IMR-90 (cell line): ENCODE measurements around the gene CERKL. TPM values are rescaled to one million over a fixed set of nuclear protein-coding genes. Genes with fewer than 3 reads are reported as not detected.

Experiments
- ATAC-seq: fragments of 200-7000 bp; cut with Tn5 transposase; 2 replicates; pipeline ENCODE4 v1.9.1; 2020; ENCODE audit warnings: low read depth, mild to moderate bottlenecking, moderate library complexity
- BruUV-seq: library from RNA; stranded (reverse); fragments of 400-500 nt; replicated peaks from 2 replicates; lab custom pipeline; 2021; lab: Mats Ljungman, UMichigan
- CTCF ChIA-PET: fragments of 300-600 bp; formaldehyde crosslinking; extraction: SDS; loops from one replicate; lab custom pipeline; 2021; ENCODE audit warnings: antibody characterized with exemption; lab: Yijun Ruan, JAX
- POLR2A ChIA-PET: fragments of 300-600 bp; sonication (Branson Sonifier 250); formaldehyde crosslinking; loops from one replicate; lab custom pipeline; 2022; ENCODE audit warnings: antibody characterized with exemption; ENCODE audit not compliant: unreplicated experiment; lab: Charles Lee
- DNase-seq: peaks from one replicate; pipeline ENCODE4 v3.0.0; 2013
- H2AFZ ChIP-seq: replicated peaks from 2 replicates; pipeline ENCODE3; 2013; ENCODE audit warnings: low read length, mild to moderate bottlenecking; ENCODE audit not compliant: poor library complexity
- H2AK5ac ChIP-seq: 2 replicates; pipeline ENCODE4 v1.6.1; 2013; ENCODE audit warnings: low read depth, low read length, inconsistent platforms
- H2AK9ac ChIP-seq: replicated peaks from 2 replicates; pipeline ENCODE3; 2013; ENCODE audit warnings: mild to moderate bottlenecking, low read depth, low read length, moderate library complexity; ENCODE audit not compliant: poor library complexity
- H2BK120ac ChIP-seq: 2 replicates; pipeline ENCODE4 v1.6.1; 2013; ENCODE audit warnings: low read depth, low read length, inconsistent platforms
- H2BK15ac ChIP-seq: 3 replicates; pipeline ENCODE4 v1.6.1; 2013; ENCODE audit warnings: low read depth, low read length, inconsistent platforms
- H2BK20ac ChIP-seq: 2 replicates; pipeline ENCODE4 v1.6.1; 2013; ENCODE audit warnings: low read depth, mild to moderate bottlenecking, inconsistent platforms, low read length, moderate library complexity
- H2BK5ac ChIP-seq: 2 replicates; pipeline ENCODE4 v1.6.1; 2013; ENCODE audit warnings: mild to moderate bottlenecking, low read depth, low read length, inconsistent platforms; ENCODE audit not compliant: poor library complexity, severe bottlenecking
- H3K14ac ChIP-seq: replicated peaks from 2 replicates; pipeline ENCODE4 v1.6.1; 2013; ENCODE audit warnings: low read depth, low read length, inconsistent platforms
- H3K18ac ChIP-seq: 2 replicates; pipeline ENCODE4 v1.6.1; 2013; ENCODE audit warnings: low read depth, low read length, control low read depth
- H3K23ac ChIP-seq: 2 replicates; pipeline ENCODE4 v1.6.1; 2013; ENCODE audit warnings: low read depth, low read length, inconsistent platforms
- H3K27ac ChIP-seq: 2 replicates; pipeline ENCODE4 v1.5.1; 2013; ENCODE audit warnings: mild to moderate bottlenecking, control low read depth, low read length; ENCODE audit not compliant: insufficient read depth
- H3K27me3 ChIP-seq: 2 replicates; pipeline ENCODE4 v1.6.1; 2013; ENCODE audit warnings: low read length; ENCODE audit not compliant: control insufficient read depth, insufficient read depth
- H3K36me3 ChIP-seq: 2 replicates; pipeline ENCODE4 v1.6.1; 2013; ENCODE audit warnings: low read length, mixed read lengths; ENCODE audit not compliant: control insufficient read depth, insufficient read depth
- H3K4ac ChIP-seq: 2 replicates; pipeline ENCODE4 v1.6.1; 2013; ENCODE audit warnings: low read depth, low read length, inconsistent platforms
- H3K4me1 ChIP-seq: 2 replicates; pipeline ENCODE4 v1.6.1; 2013; ENCODE audit warnings: low read length, mixed read lengths; ENCODE audit not compliant: control insufficient read depth, insufficient read depth
- H3K4me2 ChIP-seq: 2 replicates; pipeline ENCODE4 v1.6.1; 2013; ENCODE audit warnings: low read depth, mild to moderate bottlenecking, control low read depth, low read length, moderate library complexity
- H3K4me3 ChIP-seq: 2 replicates; pipeline ENCODE4 v1.5.1; 2013; ENCODE audit warnings: low read depth, mild to moderate bottlenecking, control low read depth, low read length, moderate library complexity; ENCODE audit not compliant: insufficient read depth
- H3K56ac ChIP-seq: 2 replicates; pipeline ENCODE4 v1.6.1; 2013; ENCODE audit warnings: low read length, inconsistent platforms; ENCODE audit not compliant: insufficient read depth; ENCODE audit errors: extremely low read depth
- H3K79me1 ChIP-seq, 2 experiments: 2 replicates each; pipeline ENCODE4 v1.6.1; 2013; ENCODE audit warnings: low read length in 2 of 2, inconsistent platforms in 1 of 2, low read depth in 1 of 2
- H3K9ac ChIP-seq: 2 replicates; pipeline ENCODE4 v1.6.1; 2013; ENCODE audit warnings: low read depth, low read length, control low read depth
- H3K9me1 ChIP-seq: 2 replicates; pipeline ENCODE4 v1.6.1; 2013; ENCODE audit warnings: low read length, inconsistent platforms; ENCODE audit not compliant: insufficient read depth
- H3K9me3 ChIP-seq: 2 replicates; pipeline ENCODE4 v1.6.1; 2013; ENCODE audit warnings: low read length; ENCODE audit not compliant: control insufficient read depth, insufficient read depth
- H4K20me1 ChIP-seq: 2 replicates; pipeline ENCODE4 v1.6.1; 2013; ENCODE audit warnings: low read length, inconsistent platforms; ENCODE audit not compliant: insufficient read depth
- H4K5ac ChIP-seq: 2 replicates; pipeline ENCODE4 v1.6.1; 2013; ENCODE audit warnings: mild to moderate bottlenecking, low read depth, low read length, control low read depth
- H4K8ac ChIP-seq, 2 experiments: 2 replicates each; pipeline ENCODE4 v1.6.1; 2013; ENCODE audit warnings: low read depth in 2 of 2, low read length in 2 of 2, control low read depth in 1 of 2, inconsistent platforms in 1 of 2
- H4K91ac ChIP-seq: 2 replicates; pipeline ENCODE4 v1.6.1; 2013; ENCODE audit warnings: low read depth, low read length, inconsistent platforms; ENCODE audit not compliant: insufficient read depth
- CEBPB ChIP-seq: IDR thresholded peaks from 2 replicates; pipeline ENCODE4 v1.6.1; 2012; ENCODE audit warnings: low read depth, low read length, improper control_type of control experiment
- CHD1 ChIP-seq: IDR thresholded peaks from 2 replicates; pipeline ENCODE4 v1.6.1; 2012; ENCODE audit warnings: low read depth, low read length, improper control_type of control experiment
- FOS ChIP-seq: fragments of 150-350 bp; IDR thresholded peaks from 2 replicates; pipeline ENCODE4 v1.6.1; 2016; ENCODE audit warnings: low read depth, low read length
- MAZ ChIP-seq: IDR thresholded peaks from 2 replicates; pipeline ENCODE4 v1.6.1; 2012; ENCODE audit warnings: low read depth, mild to moderate bottlenecking, low read length, improper control_type of control experiment, moderate library complexity, borderline replicate concordance
- MXI1 ChIP-seq: IDR thresholded peaks from 2 replicates; pipeline ENCODE4 v1.6.1; 2012; ENCODE audit warnings: low read depth, mild to moderate bottlenecking, low read length, moderate library complexity, borderline replicate concordance
- NFE2L2 ChIP-seq: fragments of 150-350 bp; IDR thresholded peaks from 2 replicates; pipeline ENCODE4 v1.6.1; 2016; ENCODE audit warnings: low read depth, mild to moderate bottlenecking, low read length
- POLR2A ChIP-seq: IDR thresholded peaks from 2 replicates; pipeline ENCODE4 v1.6.1; 2012; ENCODE audit warnings: mild to moderate bottlenecking, low read depth, low read length
- RAD21 ChIP-seq: IDR thresholded peaks from 2 replicates; pipeline ENCODE4 v1.6.1; 2012; ENCODE audit warnings: low read length, improper control_type of control experiment
- RCOR1 ChIP-seq: IDR thresholded peaks from 2 replicates; pipeline ENCODE4 v1.6.1; 2012; ENCODE audit warnings: mild to moderate bottlenecking, low read length, improper control_type of control experiment; ENCODE audit not compliant: insufficient replicate concordance
- RFX5 ChIP-seq: IDR thresholded peaks from 2 replicates; pipeline ENCODE4 v1.8.0; 2012; ENCODE audit warnings: low read depth, mild to moderate bottlenecking, low read length, moderate library complexity
- SMC3 ChIP-seq: fragments of 150-350 bp; IDR thresholded peaks from 2 replicates; pipeline ENCODE4 v1.6.1; 2016; ENCODE audit warnings: low read depth, mild to moderate bottlenecking, antibody characterized with exemption, low read length, moderate library complexity
- WGBS, 2 experiments: methylation state at CpG; one replicate each; pipeline versions ENCODE4 v1.1.5 to v1.1.7; 2013; ENCODE audit warnings: missing lambda C conversion rate in 2 of 2; ENCODE audit not compliant: insufficient read length in 1 of 2; ENCODE audit errors: extremely low coverage in 2 of 2; 5-methylcytosine and 5-hydroxymethylcytosine counted together
- dilution Hi-C: fragments of 300-500 bp; cut with HindIII; formaldehyde crosslinking; loops from one replicate; pipeline ENCODE4 v1.14.3; 2018; ENCODE audit warnings: low sequenced_read_pairs; ENCODE audit not compliant: unreplicated experiment
- in situ Hi-C: fragments of 300-500 bp; cut with MboI; formaldehyde crosslinking; loops from 3 replicates; pipeline ENCODE4 v1.14.3; 2019; ENCODE audit warnings: low sequenced_read_pairs, inconsistent platforms, mixed read lengths
- intact Hi-C: fragments of 100-400 bp; cut with micrococcal nuclease; formaldehyde crosslinking; loops from 2 replicates; pipeline ENCODE4 v1.10.0; 2022
- polyA plus RNA-seq, 3 experiments: library from polyadenylated mRNA; depleted of rRNA; stranded (reverse); fragments of >200 nt; gene quantifications; 2 replicates each; pipeline ENCODE4 v1.2.3, GENCODE V29; 2012; ENCODE audit warnings: low replicate concordance in 1 of 3
- total RNA-seq: library from RNA; depleted of rRNA; stranded (reverse); fragments of >200 nt; gene quantifications from 2 replicates; pipeline ENCODE4 v1.2.3, GENCODE V29; 2012
- TF ChIP-seq, protein P1 (sequence below): fragments of 150-350 bp; IDR thresholded peaks from 2 replicates; pipeline ENCODE4 v1.6.1; 2017; ENCODE audit warnings: mild to moderate bottlenecking, antibody characterized with exemption, low read length, low read depth
- TF ChIP-seq, protein P2 (sequence below): fragments of 150-350 bp; IDR thresholded peaks from 2 replicates; pipeline ENCODE4 v1.6.1; 2016; ENCODE audit warnings: low read depth, mild to moderate bottlenecking, low read length, moderate library complexity, borderline replicate concordance
- TF ChIP-seq, protein P3 (sequence below): conservative IDR thresholded peaks from 2 replicates; pipeline ENCODE4 v1.5.1; 2012; ENCODE audit warnings: mild to moderate bottlenecking, low read depth, low read length, improper control_type of control experiment

CERKL gene
- total and polyA plus RNA-seq, 2 of the 4 experiments (the other 2 are of a cell fraction) = under 0.01 TPM; not detected in 1

DNA sequence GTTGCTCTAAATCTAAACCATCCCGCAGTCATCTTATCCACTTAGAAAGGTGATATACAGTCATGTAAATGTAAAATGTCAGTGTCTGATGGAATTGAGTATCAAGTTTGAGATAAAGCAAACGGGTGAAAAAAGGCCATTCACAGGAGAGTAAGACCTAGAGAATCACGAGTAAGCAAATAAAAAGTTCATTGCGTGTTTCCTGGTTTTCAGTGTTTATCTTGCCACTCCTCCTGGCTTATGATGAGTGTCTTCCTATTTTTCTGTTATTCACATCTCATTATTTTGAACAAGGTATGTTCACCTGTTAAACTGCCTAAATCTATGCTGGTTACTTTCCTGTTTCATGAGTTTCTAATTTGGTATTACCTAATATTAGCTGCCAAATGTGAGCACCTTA lies 130.9 kb downstream of the CERKL start:
- no peak overlapping the region for H3K4ac ChIP-seq
- intact Hi-C loops = no loop called here

More for the DNA sequence above, 130.9 kb downstream of the CERKL start:
- POLR2A ChIA-PET = no interaction called here
- no peak overlapping the region for H4K8ac ChIP-seq
- H2BK15ac ChIP-seq = no peak overlapping the region
- H3K9me1 ChIP-seq = no peaks in the 10 kb centered on the region; the same call in 1 of the 2 replicates
- H3K4me1 ChIP-seq = no peaks in the 10 kb centered on the region
- H2AFZ ChIP-seq = no peak overlapping the region
- no peaks in the 10 kb centered on the region for H4K20me1 ChIP-seq
- no peak overlapping the region for H3K4me3 ChIP-seq
- no peak overlapping the region for H2BK120ac ChIP-seq
- no peaks in the 10 kb centered on the region for H3K9me3 ChIP-seq
- H2AK9ac ChIP-seq = no peak overlapping the region
- WGBS, 2 experiments = 80% methylated on average over 1 of the region's 4 CpGs; no CpG with 5 or more reads in 1 of the 2 experiments
- DNase-seq (no peak), ATAC-seq (no peak)
- no TSS peak for BruUV-seq
- no peak overlapping the region for H3K56ac ChIP-seq
- H2BK5ac ChIP-seq = no peak overlapping the region
- in situ Hi-C loops = no loop called here
- 0 out of 2 replicates have a peak, but pooled peaks cover 1% of the 10 kb centered on the region for H3K36me3 ChIP-seq
- no peak overlapping the region for H3K18ac ChIP-seq
- H3K27ac ChIP-seq = no peak overlapping the region
- no peaks in the 10 kb centered on the region for H3K27me3 ChIP-seq
- no peak overlapping the region for H2BK20ac ChIP-seq
- no peak overlapping the region for H3K4me2 ChIP-seq
- H3K9ac ChIP-seq = no peak overlapping the region
- no peak overlapping the region for H3K14ac ChIP-seq
- dilution Hi-C loops = no loop called here
- CTCF ChIA-PET = no interaction called here
- H4K91ac ChIP-seq = no peak overlapping the region
- H3K79me1 ChIP-seq = no peaks in the 10 kb centered on the region
- H2AK5ac ChIP-seq = no peak overlapping the region
- H4K5ac ChIP-seq = no peak overlapping the region
- TF ChIP-seq, protein P1, sequence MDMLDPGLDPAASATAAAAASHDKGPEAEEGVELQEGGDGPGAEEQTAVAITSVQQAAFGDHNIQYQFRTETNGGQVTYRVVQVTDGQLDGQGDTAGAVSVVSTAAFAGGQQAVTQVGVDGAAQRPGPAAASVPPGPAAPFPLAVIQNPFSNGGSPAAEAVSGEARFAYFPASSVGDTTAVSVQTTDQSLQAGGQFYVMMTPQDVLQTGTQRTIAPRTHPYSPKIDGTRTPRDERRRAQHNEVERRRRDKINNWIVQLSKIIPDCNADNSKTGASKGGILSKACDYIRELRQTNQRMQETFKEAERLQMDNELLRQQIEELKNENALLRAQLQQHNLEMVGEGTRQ = no peak
- TF ChIP-seq SMC3 (no peak), NFE2L2 (no peak), MAZ (no peak), RCOR1 (no peak), CEBPB (no peak), MXI1 (no peak), RFX5 (no peak), FOS (no peak), CHD1 (no peak), RAD21 (no peak), POLR2A (no peak)
- TF ChIP-seq, protein P2, sequence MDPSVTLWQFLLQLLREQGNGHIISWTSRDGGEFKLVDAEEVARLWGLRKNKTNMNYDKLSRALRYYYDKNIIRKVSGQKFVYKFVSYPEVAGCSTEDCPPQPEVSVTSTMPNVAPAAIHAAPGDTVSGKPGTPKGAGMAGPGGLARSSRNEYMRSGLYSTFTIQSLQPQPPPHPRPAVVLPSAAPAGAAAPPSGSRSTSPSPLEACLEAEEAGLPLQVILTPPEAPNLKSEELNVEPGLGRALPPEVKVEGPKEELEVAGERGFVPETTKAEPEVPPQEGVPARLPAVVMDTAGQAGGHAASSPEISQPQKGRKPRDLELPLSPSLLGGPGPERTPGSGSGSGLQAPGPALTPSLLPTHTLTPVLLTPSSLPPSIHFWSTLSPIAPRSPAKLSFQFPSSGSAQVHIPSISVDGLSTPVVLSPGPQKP = no peak
- TF ChIP-seq, protein P3, sequence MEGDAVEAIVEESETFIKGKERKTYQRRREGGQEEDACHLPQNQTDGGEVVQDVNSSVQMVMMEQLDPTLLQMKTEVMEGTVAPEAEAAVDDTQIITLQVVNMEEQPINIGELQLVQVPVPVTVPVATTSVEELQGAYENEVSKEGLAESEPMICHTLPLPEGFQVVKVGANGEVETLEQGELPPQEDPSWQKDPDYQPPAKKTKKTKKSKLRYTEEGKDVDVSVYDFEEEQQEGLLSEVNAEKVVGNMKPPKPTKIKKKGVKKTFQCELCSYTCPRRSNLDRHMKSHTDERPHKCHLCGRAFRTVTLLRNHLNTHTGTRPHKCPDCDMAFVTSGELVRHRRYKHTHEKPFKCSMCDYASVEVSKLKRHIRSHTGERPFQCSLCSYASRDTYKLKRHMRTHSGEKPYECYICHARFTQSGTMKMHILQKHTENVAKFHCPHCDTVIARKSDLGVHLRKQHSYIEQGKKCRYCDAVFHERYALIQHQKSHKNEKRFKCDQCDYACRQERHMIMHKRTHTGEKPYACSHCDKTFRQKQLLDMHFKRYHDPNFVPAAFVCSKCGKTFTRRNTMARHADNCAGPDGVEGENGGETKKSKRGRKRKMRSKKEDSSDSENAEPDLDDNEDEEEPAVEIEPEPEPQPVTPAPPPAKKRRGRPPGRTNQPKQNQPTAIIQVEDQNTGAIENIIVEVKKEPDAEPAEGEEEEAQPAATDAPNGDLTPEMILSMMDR = no peak
- H3K23ac ChIP-seq = no peak overlapping the region
